GM12878 (cell line): Measurements from ENCODE around the gene FAM8A1. TPM values are rescaled to one million over a fixed set of nuclear protein-coding genes. Genes with fewer than 3 reads are reported as not detected.

Experiments
- ATAC-seq: fragments of 200-7000 bp; cut with Tn5 transposase; 3 replicates; pipeline ENCODE4 v1.9.1; 2020; ENCODE audit warnings: mild to moderate bottlenecking, moderate library complexity
- BruUV-seq: library from RNA; stranded (reverse); fragments of 400-500 nt; replicated peaks from 2 replicates; lab custom pipeline; 2021; lab: Mats Ljungman, UMichigan
- CTCF ChIA-PET: fragments of 300-600 bp; sonication (Branson Sonifier 250); formaldehyde crosslinking; extraction: SDS; loops from one replicate; lab custom pipeline; 2021; ENCODE audit warnings: inconsistent platforms; lab: Yijun Ruan, JAX
- POLR2A ChIA-PET: fragments of 350-600 bp; formaldehyde crosslinking; extraction: SDS; loops from one replicate; lab custom pipeline; 2021; ENCODE audit warnings: inconsistent platforms; lab: Charles Lee
- RAD21 ChIA-PET: fragments of 300-600 bp; sonication (Branson Sonifier 250); formaldehyde crosslinking; loops from one replicate; lab custom pipeline; 2023; ENCODE audit warnings: antibody characterized with exemption; ENCODE audit not compliant: unreplicated experiment; lab: Charles Lee
- SMC1A ChIA-PET: fragments of 300-600 bp; sonication (Branson Sonifier 250); formaldehyde crosslinking; loops from one replicate; lab custom pipeline; 2023; ENCODE audit not compliant: unreplicated experiment, uncharacterized antibody; lab: Charles Lee
- DNase-seq: peaks from one replicate; pipeline ENCODE4 v3.0.0-alpha.2; 2011; ENCODE audit warnings: low read depth, low spot score
- FAIRE-seq: peaks from 3 replicates; lab custom pipeline; 2011; peaks lifted over from hg19 to GRCh38; lab: Jason Lieb, UNC
- H2AFZ ChIP-seq: 2 replicates; pipeline ENCODE4 v1.6.0; 2011; ENCODE audit warnings: low read depth, low read length, control low read depth; ENCODE audit not compliant: control insufficient read depth
- H3K27ac ChIP-seq: 2 replicates; pipeline ENCODE4 v1.5.1; 2011; ENCODE audit warnings: control low read depth; ENCODE audit not compliant: control insufficient read depth, insufficient read depth
- H3K27me3 ChIP-seq, 2 experiments: replicated peaks in 1 of 2; 2 replicates each; pipeline versions ENCODE4 v1.6.0 to v1.6.1; 2011; ENCODE audit warnings: low read length in 1 of 2; ENCODE audit not compliant: control insufficient read depth in 2 of 2, insufficient read depth in 2 of 2
- H3K36me3 ChIP-seq, 2 experiments: 2 replicates each; pipeline ENCODE4 v1.5.1; 2011; ENCODE audit warnings: low read length in 1 of 2; ENCODE audit not compliant: control insufficient read depth in 2 of 2, insufficient read depth in 2 of 2
- H3K4me1 ChIP-seq: 2 replicates; pipeline ENCODE4 v1.6.1; 2011; ENCODE audit warnings: mild to moderate bottlenecking, low read length, moderate library complexity, mixed read lengths; ENCODE audit not compliant: control insufficient read depth, insufficient read depth
- H3K4me2 ChIP-seq: 2 replicates; pipeline ENCODE4 v1.6.0; 2011; ENCODE audit warnings: control low read depth; ENCODE audit not compliant: control insufficient read depth, insufficient read depth
- H3K4me3 ChIP-seq: fragments of 200-600 bp; sonication (generic); 2 replicates; pipeline ENCODE4 v1.5.1; 2016
- H3K79me2 ChIP-seq: 2 replicates; pipeline ENCODE4 v1.6.0; 2011; ENCODE audit warnings: low read length; ENCODE audit not compliant: control insufficient read depth, insufficient read depth
- H3K9ac ChIP-seq: 2 replicates; pipeline ENCODE4 v1.8.0; 2011; ENCODE audit warnings: low read length, control low read depth, mixed read lengths; ENCODE audit not compliant: control insufficient read depth, insufficient read depth
- H3K9me3 ChIP-seq: replicated peaks from 3 replicates; pipeline ENCODE4 v1.5.1; 2011; ENCODE audit warnings: mild to moderate bottlenecking, low read length; ENCODE audit not compliant: control insufficient read depth, insufficient read depth
- H4K20me1 ChIP-seq: 2 replicates; pipeline ENCODE4 v1.6.0; 2011; ENCODE audit not compliant: control insufficient read depth, insufficient read depth
- ATF7 ChIP-seq: fragments of 450-650 bp; IDR thresholded peaks from 2 replicates; pipeline ENCODE4 v1.6.1; 2016; ENCODE audit warnings: low read depth, mild to moderate bottlenecking
- BACH1 ChIP-seq: fragments of 450-650 bp; IDR thresholded peaks from 2 replicates; pipeline ENCODE4 v1.6.1; 2017; ENCODE audit warnings: mild to moderate bottlenecking, borderline replicate concordance
- CBX5 ChIP-seq: sonication (generic); IDR thresholded peaks from 2 replicates; pipeline ENCODE4 v1.6.1; 2016; ENCODE audit warnings: low read depth, moderate library complexity, mild to moderate bottlenecking, inconsistent platforms
- CEBPB ChIP-seq, 2 experiments: fragments of 150-350 bp in 1 of 2; IDR thresholded peaks; 2 replicates each; pipeline ENCODE4 v1.6.1; 2012 to 2014; ENCODE audit warnings: low read depth in 2 of 2, low read length in 2 of 2, borderline replicate concordance in 1 of 2, inconsistent platforms in 1 of 2
- CREM ChIP-seq: IDR thresholded peaks from 2 replicates; pipeline ENCODE4 v1.6.1; 2014; ENCODE audit warnings: antibody characterized with exemption, low read depth
- ETV6 ChIP-seq, 2 experiments: fragments of 450-650 bp in 1 of 2; IDR thresholded peaks in 1 of 2; conservative IDR thresholded peaks in 1 of 2; 2 replicates each; pipeline ENCODE4 v1.6.1; 2014; ENCODE audit warnings: antibody characterized with exemption in 1 of 2, borderline replicate concordance in 1 of 2, low read depth in 1 of 2, mild to moderate bottlenecking in 1 of 2, moderate library complexity in 1 of 2
- GABPA ChIP-seq: IDR thresholded peaks from 2 replicates; pipeline ENCODE4 v1.6.1; 2014; ENCODE audit warnings: antibody characterized with exemption, low read depth, mild to moderate bottlenecking, inconsistent platforms
- IKZF2 ChIP-seq, 2 experiments: fragments of 450-650 bp; IDR thresholded peaks; 2 replicates each; pipeline ENCODE4 v1.6.1; 2017; ENCODE audit warnings: mild to moderate bottlenecking in 2 of 2, moderate library complexity in 2 of 2
- KLF5 ChIP-seq: fragments of 450-650 bp; IDR thresholded peaks from 2 replicates; pipeline ENCODE4 v1.6.1; 2014; ENCODE audit warnings: mild to moderate bottlenecking; ENCODE audit not compliant: partially characterized antibody
- MEF2A ChIP-seq: IDR thresholded peaks from 2 replicates; pipeline ENCODE4 v1.6.1; 2011; ENCODE audit warnings: low read depth, mild to moderate bottlenecking, low read length, moderate library complexity; ENCODE audit not compliant: insufficient read depth
- MTA3 ChIP-seq: IDR thresholded peaks from 2 replicates; pipeline ENCODE4 v1.6.1; 2012; ENCODE audit warnings: low read length, inconsistent platforms, borderline replicate concordance
- NFYA ChIP-seq: IDR thresholded peaks from 2 replicates; pipeline ENCODE4 v1.6.1; 2011; ENCODE audit warnings: low read depth, mild to moderate bottlenecking, low read length, improper control_type of control experiment, borderline replicate concordance
- POU2F2 ChIP-seq: IDR thresholded peaks from 3 replicates; pipeline ENCODE4 v1.6.1; 2011; ENCODE audit warnings: low read depth, mild to moderate bottlenecking, low read length, borderline replicate concordance
- RAD21 ChIP-seq: IDR thresholded peaks from 2 replicates; pipeline ENCODE4 v1.6.1; 2011; ENCODE audit warnings: mild to moderate bottlenecking, low read depth, low read length, moderate library complexity; ENCODE audit not compliant: insufficient read depth
- RAD51 ChIP-seq: fragments of 450-650 bp; IDR thresholded peaks from 2 replicates; pipeline ENCODE4 v1.6.1; 2016; ENCODE audit warnings: moderate library complexity, mild to moderate bottlenecking, inconsistent platforms
- RCOR1 ChIP-seq: conservative IDR thresholded peaks from 2 replicates; pipeline ENCODE4 v1.6.1; 2012; ENCODE audit warnings: low read depth, low read length, improper control_type of control experiment
- RELB ChIP-seq: fragments of 450-650 bp; IDR thresholded peaks from 2 replicates; pipeline ENCODE4 v1.6.1; 2017; ENCODE audit warnings: low read depth, mild to moderate bottlenecking, moderate library complexity
- RUNX3 ChIP-seq: IDR thresholded peaks from 2 replicates; pipeline ENCODE4 v1.6.1; 2012; ENCODE audit warnings: low read length, inconsistent platforms
- ZNF384 ChIP-seq: IDR thresholded peaks from 2 replicates; pipeline ENCODE4 v1.6.1; 2012; ENCODE audit warnings: low read depth, mild to moderate bottlenecking, low read length, improper control_type of control experiment, borderline replicate concordance
- WGBS: methylation state at CpG from one replicate; pipeline ENCODE4 v1.1.6; 2016; ENCODE audit warnings: low lambda C conversion rate; ENCODE audit not compliant: insufficient replicate concordance, insufficient coverage; ENCODE audit errors: missing lambda C conversion rate; 5-methylcytosine and 5-hydroxymethylcytosine counted together
- in situ Hi-C: fragments of 300-500 bp; cut with MboI; formaldehyde crosslinking; loops from 9 replicates; pipeline ENCODE4 v1.14.3; 2018; ENCODE audit warnings: mixed read lengths
- intact Hi-C: fragments of 100-400 bp; cut with micrococcal nuclease; formaldehyde crosslinking; loops from one replicate; pipeline ENCODE4 v1.14.2; 2022; ENCODE audit not compliant: unreplicated experiment
- polyA plus RNA-seq, 11 experiments: library from polyadenylated mRNA; depleted of rRNA in 4 of 11; unstranded in 6 of 11; stranded (reverse) in 5 of 11; fragments of >200 nt; fragmentation: Nextera tagmentation in 4 of 11; fragmentation: Illumina TruSeq in 1 of 11; extraction: Ambion mirVana in 4 of 11; extraction: Trizol in 1 of 11; gene quantifications; 1 replicate in 1 of 11; 2 replicates in 10 of 11; pipeline versions ENCODE4 v1.2.1 to v1.2.3, GENCODE V29; 2011 to 2016; ENCODE audit warnings: inconsistent platforms in 2 of 11, missing spikeins in 2 of 11, low read depth in 1 of 11
- total RNA-seq, 4 experiments: library from RNA; depleted of rRNA in 3 of 4; stranded (reverse); fragments of >200 nt in 3 of 4; fragmentation: Illumina TruSeq in 1 of 4; extraction: Trizol in 1 of 4; gene quantifications; 2 replicates each; pipeline versions ENCODE4 v1.2.1 to v1.2.3, GENCODE V29; 2013 to 2021
- TF ChIP-seq, protein P1 (sequence below), 3 experiments: IDR thresholded peaks in 2 of 3; conservative IDR thresholded peaks in 1 of 3; 2 replicates each; pipeline ENCODE4 v1.5.1; 2011; ENCODE audit warnings: low read depth in 3 of 3, low read length in 3 of 3, mild to moderate bottlenecking in 3 of 3, control low read depth in 2 of 3, moderate library complexity in 2 of 3, inconsistent platforms in 1 of 3, mixed read lengths in 1 of 3; ENCODE audit not compliant: control insufficient read depth in 2 of 3, insufficient read depth in 1 of 3; ENCODE audit errors: extremely low read depth in 1 of 3

FAM8A1 gene
- total and polyA plus RNA-seq, 10 of the 15 experiments (the other 5 are each of a cell fraction or from before 2014, with no cell fraction given) = 1.4 to 7.4 (median 3.6) TPM

DNA sequence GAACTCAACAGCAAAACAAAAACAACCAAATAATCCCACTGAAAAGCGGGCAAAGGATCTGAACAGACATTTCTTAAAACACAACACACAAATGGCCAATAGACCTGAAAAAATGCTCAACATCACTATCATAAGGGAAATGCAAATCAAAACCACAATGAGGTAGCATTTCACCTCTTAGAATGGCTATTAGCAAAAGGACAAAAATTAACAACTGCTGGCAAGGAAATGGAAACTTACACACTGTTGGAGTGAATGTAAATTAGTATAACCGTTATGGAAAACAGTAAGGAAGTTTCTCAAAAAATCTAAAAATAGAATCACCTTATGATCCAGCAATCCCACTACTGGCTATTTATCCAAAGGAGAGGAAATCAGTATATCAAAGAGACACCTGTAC lies 20.9 kb downstream of the FAM8A1 start:
- BruUV-seq = no TSS peak
- no peak overlapping the region for H3K4me3 ChIP-seq
- DNase-seq (peak; percentile 31), ATAC-seq (peak; percentile 81), FAIRE-seq (no peak)
- H3K79me2 ChIP-seq = peaks cover 18% of the 10 kb centered on the region
- H3K27me3 ChIP-seq = no peaks in the 10 kb centered on the region
- intact Hi-C loops = no loop called here
- POLR2A ChIA-PET = no interaction called here
- RAD21 ChIA-PET = interaction anchor here (1.0 to 1.3 kb wide), 3 partner anchors 21 to 36 kb away, joined by 3 to 4 read pairs (median 3); partner anchors contain the start of gene FAM8A1
- H3K4me1 ChIP-seq = peaks cover 21% of the 10 kb centered on the region
- H4K20me1 ChIP-seq = peaks cover 2% of the 10 kb centered on the region; the same call in 1 of the 2 replicates
- no peaks in the 10 kb centered on the region for H3K9me3 ChIP-seq
- H3K9ac ChIP-seq = no peak overlapping the region
- CTCF ChIA-PET = interaction anchor here (0.8 to 1.2 kb wide), 6 partner anchors 41 to 1467 kb away, joined by 3 to 4 read pairs (median 4); no protein-coding TSS in a partner anchor
- H2AFZ ChIP-seq = no peak overlapping the region
- peak overlapping the region; percentile 61 for H3K27ac ChIP-seq
- 7% methylated on average over 2 of the region's 2 CpGs for WGBS
- SMC1A ChIA-PET = interaction anchor here (0.6 to 1.3 kb wide), 5 partner anchors 18 to 183 kb away, joined by 3 read pairs; no protein-coding TSS in a partner anchor
- peak overlapping the region; percentile 44; the same call in 1 of the 2 replicates for H3K4me2 ChIP-seq
- H3K36me3 ChIP-seq = peaks cover 11 to 28% of the 10 kb centered on the region in 2 experiments
- in situ Hi-C loops = no loop called here
- TF ChIP-seq CREM = peak; percentile 10; the same call in 1 of the 2 replicates
- no peak for TF ChIP-seq KLF5
- TF ChIP-seq RCOR1 = no peak
- TF ChIP-seq ETV6 (conservative IDR thresholded peaks at IDR 0.05 in 1 of 2, IDR thresholded peaks at IDR 0.05 in 1 of 2; ENCODE audit: borderline replicate concordance in 1 of 2, low read depth in 1 of 2) = 0 out of 4 replicates have a peak, but pooled peaks of 1 of the 2 experiments have one; percentile 43
- TF ChIP-seq ATF7 = peak; percentile 50; the same call in 1 of the 2 replicates
- no peak for TF ChIP-seq MEF2A
- TF ChIP-seq MTA3 = no peak
- peak; percentile 56 to 57; a peak in 2 of 4 replicates for TF ChIP-seq IKZF2 (IDR thresholded peaks at IDR 0.05)
- peak; percentile 85 for TF ChIP-seq RUNX3
- peak; percentile 87; the same call in 1 of the 3 replicates for TF ChIP-seq POU2F2
- TF ChIP-seq RAD21 = peak; percentile 12; the same call in 1 of the 2 replicates
- TF ChIP-seq ZNF384 = no peak
- no peak for TF ChIP-seq GABPA
- TF ChIP-seq CBX5 = no peak
- no peak for TF ChIP-seq NFYA
- TF ChIP-seq, protein P1, sequence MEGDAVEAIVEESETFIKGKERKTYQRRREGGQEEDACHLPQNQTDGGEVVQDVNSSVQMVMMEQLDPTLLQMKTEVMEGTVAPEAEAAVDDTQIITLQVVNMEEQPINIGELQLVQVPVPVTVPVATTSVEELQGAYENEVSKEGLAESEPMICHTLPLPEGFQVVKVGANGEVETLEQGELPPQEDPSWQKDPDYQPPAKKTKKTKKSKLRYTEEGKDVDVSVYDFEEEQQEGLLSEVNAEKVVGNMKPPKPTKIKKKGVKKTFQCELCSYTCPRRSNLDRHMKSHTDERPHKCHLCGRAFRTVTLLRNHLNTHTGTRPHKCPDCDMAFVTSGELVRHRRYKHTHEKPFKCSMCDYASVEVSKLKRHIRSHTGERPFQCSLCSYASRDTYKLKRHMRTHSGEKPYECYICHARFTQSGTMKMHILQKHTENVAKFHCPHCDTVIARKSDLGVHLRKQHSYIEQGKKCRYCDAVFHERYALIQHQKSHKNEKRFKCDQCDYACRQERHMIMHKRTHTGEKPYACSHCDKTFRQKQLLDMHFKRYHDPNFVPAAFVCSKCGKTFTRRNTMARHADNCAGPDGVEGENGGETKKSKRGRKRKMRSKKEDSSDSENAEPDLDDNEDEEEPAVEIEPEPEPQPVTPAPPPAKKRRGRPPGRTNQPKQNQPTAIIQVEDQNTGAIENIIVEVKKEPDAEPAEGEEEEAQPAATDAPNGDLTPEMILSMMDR (IDR thresholded peaks at IDR 0.05 in 2 of 3, conservative IDR thresholded peaks at IDR 0.05 in 1 of 3; ENCODE audit: control insufficient read depth in 2 of 3, extremely low read depth in 1 of 3, insufficient read depth in 1 of 3, low read depth in 3 of 3, low read length in 3 of 3) = no peak
- TF ChIP-seq RAD51 = no peak
- no peak for TF ChIP-seq CEBPB (IDR thresholded peaks at IDR 0.05; ENCODE audit: borderline replicate concordance in 1 of 2, low read depth in 2 of 2, low read length in 2 of 2)
- TF ChIP-seq BACH1 = no peak
- no peak for TF ChIP-seq RELB
